GM19351 (cell line): ENCODE data around the gene NFKBIZ.
A peak's percentile ranks its signal among the peaks of the same experiment; 100 is the strongest.
"Not testable (repeated sequence)": the region's sequence is repeated elsewhere in the genome, so short reads cannot be mapped to it uniquely, and the experiment has no call there.

ENCODE experiments used
- ATAC-seq: cut with Tn5 transposase; IDR thresholded peaks from one replicate; pipeline ENCODE4 v1.9.1; 2021; ENCODE audit warnings: mild to moderate bottlenecking, moderate library complexity; ENCODE audit not compliant: unreplicated experiment

Gene NFKBIZ

DNA sequence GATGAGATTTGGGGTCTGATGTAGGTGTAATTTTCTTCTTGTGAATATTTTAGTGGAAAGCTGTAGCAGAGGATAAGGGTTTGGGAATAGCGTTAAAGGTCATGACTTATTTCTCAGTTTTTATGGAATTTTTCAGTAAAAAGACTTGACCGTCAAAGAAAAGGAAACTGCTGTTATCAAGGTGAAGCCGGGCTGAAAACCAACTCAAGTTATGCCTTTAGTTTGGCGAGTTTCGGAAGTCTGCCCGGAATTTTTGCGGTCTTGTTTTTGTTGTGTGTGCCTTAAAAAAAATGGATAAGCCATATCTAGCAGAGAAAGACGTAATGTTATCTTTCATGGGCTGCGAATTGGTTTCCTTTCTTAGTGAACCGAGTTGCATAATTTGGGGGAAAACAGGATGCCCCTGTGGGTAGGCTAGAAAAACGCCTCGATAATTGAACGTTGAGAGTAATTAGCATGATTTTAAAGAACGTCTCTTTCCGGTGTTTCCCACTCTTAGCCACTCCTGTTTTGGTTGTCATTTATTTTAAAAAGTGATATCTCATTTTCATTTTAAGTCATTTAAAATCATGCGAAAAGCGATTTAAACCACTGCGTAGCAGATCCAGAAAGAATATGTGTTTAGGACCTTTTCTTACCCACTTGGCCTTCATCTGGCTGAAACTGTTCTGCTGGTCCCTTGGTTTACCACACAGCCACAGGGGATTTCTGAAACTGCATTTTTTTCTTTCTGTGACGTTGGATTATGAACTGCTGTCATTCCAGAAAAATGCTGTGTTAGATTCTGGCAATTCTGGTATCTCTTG is 1.1 kb downstream of the NFKBIZ start:
- peak; percentile 30 for ATAC-seq

DNA sequence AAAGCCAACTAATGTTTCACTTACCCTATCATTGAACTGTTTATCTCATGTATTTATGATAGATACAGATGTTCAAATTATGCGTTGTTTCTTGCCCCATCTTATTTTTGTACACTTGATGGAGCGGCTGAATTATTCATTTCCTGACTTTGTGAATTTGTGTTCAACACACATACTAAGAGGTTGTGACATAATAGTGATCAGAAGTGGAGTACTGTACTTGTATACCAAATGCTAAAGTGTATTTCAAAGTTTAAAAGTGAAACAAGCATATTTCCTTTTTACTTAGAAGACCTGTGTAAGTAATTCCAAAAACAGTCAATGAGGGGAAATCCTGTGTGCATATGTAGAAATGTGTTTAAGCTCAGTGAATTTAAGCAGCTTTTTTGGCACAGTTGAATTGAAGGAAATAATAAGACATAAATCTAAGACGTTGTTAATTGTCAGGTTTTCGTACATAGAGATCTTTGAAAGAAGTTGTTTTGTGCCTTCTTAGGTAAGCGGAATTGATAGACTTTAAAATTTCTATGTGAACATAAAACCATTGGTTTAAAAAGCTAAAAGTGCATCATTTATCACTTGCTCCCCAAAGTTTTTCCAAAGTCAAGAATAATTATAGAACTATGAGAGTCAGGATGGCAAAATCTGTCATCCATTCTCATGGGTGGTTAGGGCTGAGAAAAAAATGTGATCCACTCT is 1.9 kb downstream of the NFKBIZ start:
- ATAC-seq: no peak

- no peak for ATAC-seq
Observed at GRCh38 chr3:101851850-101852714, 2.8 kb downstream of the NFKBIZ start.

GRCh38 chr3:101852983-101853840 is 3.9 kb downstream of the NFKBIZ start:
- ATAC-seq: no peak

- ATAC-seq: no peak
Observed at GRCh38 chr3:101853982-101854381, 4.7 kb downstream of the NFKBIZ start.

- no peak for ATAC-seq
Observed at GRCh38 chr3:101854608-101855304, 5.4 kb downstream of the NFKBIZ start.

- ATAC-seq: no peak
Observed at GRCh38 chr3:101857301-101857741, 8.0 kb downstream of the NFKBIZ start.

GRCh38 chr3:101858464-101859030 is 9.2 kb downstream of the NFKBIZ start:
- ATAC-seq: no peak

DNA sequence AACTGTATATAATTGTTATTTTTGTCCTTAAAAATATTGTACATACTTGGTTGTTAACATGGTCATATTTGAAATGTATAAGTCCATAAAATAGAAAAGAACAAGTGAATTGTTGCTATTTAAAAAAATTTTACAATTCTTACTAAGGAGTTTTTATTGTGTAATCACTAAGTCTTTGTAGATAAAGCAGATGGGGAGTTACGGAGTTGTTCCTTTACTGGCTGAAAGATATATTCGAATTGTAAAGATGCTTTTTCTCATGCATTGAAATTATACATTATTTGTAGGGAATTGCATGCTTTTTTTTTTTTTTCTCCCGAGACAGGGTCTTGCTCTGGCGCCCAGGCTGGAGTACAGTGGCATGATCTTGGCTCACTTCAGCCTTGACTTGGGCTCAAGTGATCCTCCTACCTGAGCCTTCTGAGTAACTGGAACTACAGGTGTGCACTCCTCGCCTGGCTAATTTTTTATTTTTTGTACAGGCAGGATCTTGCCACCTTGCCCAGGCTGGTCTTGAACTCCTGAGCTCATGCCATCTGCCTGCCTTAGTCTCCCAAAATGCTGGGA is 10.7 kb downstream of the NFKBIZ start:
- no peak for ATAC-seq

- ATAC-seq: peak; percentile 46
Observed at GRCh38 chr3:101861212-101861788, 12.0 kb downstream of the NFKBIZ start.

- no peak for ATAC-seq
Observed at GRCh38 chr3:101861789-101862415, 12.6 kb downstream of the NFKBIZ start.

GRCh38 chr3:101862416-101863165 is 13.3 kb downstream of the NFKBIZ start:
- ATAC-seq: no peak

- ATAC-seq: not testable (repeated sequence)
Observed at GRCh38 chr3:101864926-101865325, 15.6 kb downstream of the NFKBIZ start.

GRCh38 chr3:101865751-101866509 is 16.6 kb downstream of the NFKBIZ start:
- no peak for ATAC-seq

- ATAC-seq: no peak
Observed at GRCh38 chr3:101867511-101867910, 18.2 kb downstream of the NFKBIZ start.

DNA sequence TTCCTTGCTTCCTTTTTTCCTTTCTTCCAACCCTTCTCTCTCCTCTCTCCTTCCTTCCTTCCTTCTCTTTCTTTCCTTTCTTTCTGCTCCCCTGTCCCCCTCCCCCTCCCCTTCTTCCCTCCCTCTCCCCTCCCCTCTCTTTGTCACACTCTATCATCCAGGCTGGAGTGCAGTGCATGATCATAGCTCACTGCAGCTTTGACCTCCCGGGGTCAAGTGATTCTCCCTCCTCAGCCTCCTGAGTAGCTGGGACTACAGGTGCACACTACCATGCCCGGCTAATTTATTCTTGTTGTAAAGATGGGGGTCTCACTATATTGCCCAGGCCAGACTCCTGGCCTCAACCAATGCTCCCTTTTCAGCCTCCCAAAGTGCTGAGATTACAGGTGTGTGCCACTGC is 18.7 kb downstream of the NFKBIZ start:
- no peak for ATAC-seq
